Heart right ventricle (tissue), 16 donors: ENCODE data around the gene PDE6A. TPM values are rescaled to one million over a fixed set of nuclear protein-coding genes. Genes with fewer than 3 reads are reported as not detected.

Source experiments
- ATAC-seq, 8 donors: fragments of 200-7000 bp; cut with Tn5 transposase; one replicate each; pipeline ENCODE4 v1.9.1; 2020; ENCODE audit warnings: mild to moderate bottlenecking in 8 of 8, moderate library complexity in 8 of 8, moderate number of reproducible peaks in 1 of 8
- DNase-seq, 2 donors: peaks; one replicate each; pipeline ENCODE4 v3.0.0-alpha.2; 2020
- H3K27ac ChIP-seq, 10 donors: fragments of 200-600 bp; sonication (generic) in 2 of 10; one replicate each; pipeline versions ENCODE4 v1.5.0 to v1.8.0; 2020 to 2022; ENCODE audit warnings: mild to moderate bottlenecking in 3 of 10
- H3K27me3 ChIP-seq, 7 donors: fragments of 200-600 bp; one replicate each; pipeline ENCODE4 v1.8.0; 2021 to 2022; ENCODE audit warnings: mild to moderate bottlenecking in 2 of 7
- H3K36me3 ChIP-seq, 9 donors: fragments of 200-600 bp; sonication (generic) in 1 of 9; one replicate each; pipeline versions ENCODE4 v1.5.0 to v1.8.0; 2020 to 2022; ENCODE audit warnings: mild to moderate bottlenecking in 2 of 9
- H3K4me1 ChIP-seq, 9 donors: fragments of 200-600 bp; sonication (generic) in 1 of 9; one replicate each; pipeline versions ENCODE4 v1.5.0 to v1.8.0; 2020 to 2022; ENCODE audit warnings: mild to moderate bottlenecking in 4 of 9
- H3K4me3 ChIP-seq, 10 donors: fragments of 200-600 bp; sonication (generic) in 2 of 10; one replicate each; pipeline versions ENCODE4 v1.5.0 to v1.8.0; 2020 to 2022; ENCODE audit warnings: mild to moderate bottlenecking in 7 of 10, moderate library complexity in 2 of 10
- H3K9me3 ChIP-seq, 11 donors: fragments of 200-600 bp in 10 of 11; sonication (generic) in 2 of 11; one replicate each; pipeline versions ENCODE4 v1.5.0 to v1.8.0; 2013 to 2022; ENCODE audit warnings: mild to moderate bottlenecking in 2 of 11, control low read depth in 1 of 11, moderate library complexity in 1 of 11
- WGBS, 2 donors: extraction: QIAGEN DNeasy Blood & Tissue Kit; methylation state at CpG; one replicate each; pipeline ENCODE4 v1.1.7; 2013; ENCODE audit warnings: inconsistent platforms in 1 of 2; 5-methylcytosine and 5-hydroxymethylcytosine counted together
- intact Hi-C, 10 donors: fragments of 100-400 bp; cut with DNase I; formaldehyde crosslinking; loops; one replicate each; pipeline versions ENCODE4 v1.11.1 to v1.14.2; 2022
- polyA plus RNA-seq, 2 donors: library from polyadenylated mRNA; stranded (reverse); fragments of 200-250 nt; gene quantifications; one replicate each; pipeline ENCODE4 v1.2.3, GENCODE V29; 2013
- total RNA-seq, 10 donors: library from RNA; stranded (reverse); fragmentation: NEBNext Ultra II Directional in 3 of 10; extraction: Animal tissue kit (Norgen Biotek cat#: 25700) in 3 of 10; gene quantifications; one replicate each; pipeline versions ENCODE4 v1.2.1 to v1.2.4, GENCODE V29; 2021 to 2023
- TF ChIP-seq, protein P1 (sequence below), 9 donors: fragments of 200-600 bp; sonication (generic) in 2 of 9; IDR thresholded peaks; one replicate each; pipeline versions ENCODE4 v1.5.0 to v1.8.0; 2021 to 2022; ENCODE audit warnings: antibody characterized with exemption in 9 of 9, mild to moderate bottlenecking in 5 of 9, moderate library complexity in 1 of 9
- donor health status: Arrhythmogenic right ventricular cardiomyopathy.
- donor health status: ischemic (EF 13 %, LVEDD 7.1; RV severe dilation, severe dysfunction).
- donor health status: healthy with polysubstance abuse.
- donor health status: DM: no; HTN: yes; CAD: no.
- donor health status: DM: no; HTN: no; CAD: no.
- donor health status: ischemic (EF 25% LVEDD 6.9; RV normal size, moderate dysfunction).
- donor health status: ischemic (EF 25% LVEDD 5.7; RV mildly dilated, moderate dysfunction).
- donor health status: healthy.
- donor health status: DM: yes; HTN: yes; CAD: no.
- donor health status: Ischemic cardiomyopathy.
- donor health status: ischemic (EF 35%, LVEDD 5.7; RV mildly dilated, moderate dysfunction).
- donor health status: nonischemic (EF 11% LVEDD 7.7; RV severe dilation, severe dysfunction).
- donor health status: DM: yes; HTN: yes; CAD: no.
- donor health status: PGD.
- donor health status: ischemic (EF 29% LVEDD 5.4; RV normal size, mild dysfunction).
- donor health status: nonischemic (EF 23%, LVEDD 6.1; RV moderate dilation, normal function).

The PDE6A gene
- total and polyA plus RNA-seq, 12 donors, result 0.06 to 0.28 (median 0.17) TPM; not detected in 5

DNA sequence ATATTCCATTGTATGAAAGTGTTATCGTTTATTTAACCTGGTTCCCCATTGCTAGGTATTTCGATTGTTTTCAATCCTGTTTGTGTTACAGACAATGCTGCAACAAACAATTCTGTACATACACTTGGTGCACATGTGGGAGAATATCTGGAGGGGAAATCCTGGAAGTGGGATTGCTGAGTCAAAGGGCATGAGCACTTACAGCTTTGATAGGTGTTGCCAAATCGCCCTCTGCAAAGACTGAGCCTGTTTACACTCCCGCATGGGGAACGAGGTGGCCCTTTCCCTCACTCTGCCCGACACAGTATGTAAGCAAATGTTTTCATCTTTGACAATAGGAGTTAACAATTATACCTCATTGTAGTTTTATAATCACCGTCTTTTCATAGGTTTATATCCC, 66.2 kb downstream of the PDE6A start:
- Histone ChIP-seq H3K4me3 (no peak overlapping the region), H3K9me3 (no peaks in the 10 kb centered on the region), H3K27me3 (no peaks in the 10 kb centered on the region), H3K4me1 (peaks cover 0 to 14% (median 0%) of the 10 kb centered on the region in 9 donors), H3K36me3 (no peaks in the 10 kb centered on the region), H3K27ac (no peak overlapping the region)
- peak in 3 of 8 donors; percentile 17 to 52 (median 50) for ATAC-seq
- TF ChIP-seq, protein P1, sequence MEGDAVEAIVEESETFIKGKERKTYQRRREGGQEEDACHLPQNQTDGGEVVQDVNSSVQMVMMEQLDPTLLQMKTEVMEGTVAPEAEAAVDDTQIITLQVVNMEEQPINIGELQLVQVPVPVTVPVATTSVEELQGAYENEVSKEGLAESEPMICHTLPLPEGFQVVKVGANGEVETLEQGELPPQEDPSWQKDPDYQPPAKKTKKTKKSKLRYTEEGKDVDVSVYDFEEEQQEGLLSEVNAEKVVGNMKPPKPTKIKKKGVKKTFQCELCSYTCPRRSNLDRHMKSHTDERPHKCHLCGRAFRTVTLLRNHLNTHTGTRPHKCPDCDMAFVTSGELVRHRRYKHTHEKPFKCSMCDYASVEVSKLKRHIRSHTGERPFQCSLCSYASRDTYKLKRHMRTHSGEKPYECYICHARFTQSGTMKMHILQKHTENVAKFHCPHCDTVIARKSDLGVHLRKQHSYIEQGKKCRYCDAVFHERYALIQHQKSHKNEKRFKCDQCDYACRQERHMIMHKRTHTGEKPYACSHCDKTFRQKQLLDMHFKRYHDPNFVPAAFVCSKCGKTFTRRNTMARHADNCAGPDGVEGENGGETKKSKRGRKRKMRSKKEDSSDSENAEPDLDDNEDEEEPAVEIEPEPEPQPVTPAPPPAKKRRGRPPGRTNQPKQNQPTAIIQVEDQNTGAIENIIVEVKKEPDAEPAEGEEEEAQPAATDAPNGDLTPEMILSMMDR (IDR thresholded peaks at IDR 0.05), result no peak
- DNase-seq, result no peak
- 52 to 54% methylated on average over 7 of the region's 7 CpGs for WGBS, 2 donors
- intact Hi-C loops, result no loop called here

DNA sequence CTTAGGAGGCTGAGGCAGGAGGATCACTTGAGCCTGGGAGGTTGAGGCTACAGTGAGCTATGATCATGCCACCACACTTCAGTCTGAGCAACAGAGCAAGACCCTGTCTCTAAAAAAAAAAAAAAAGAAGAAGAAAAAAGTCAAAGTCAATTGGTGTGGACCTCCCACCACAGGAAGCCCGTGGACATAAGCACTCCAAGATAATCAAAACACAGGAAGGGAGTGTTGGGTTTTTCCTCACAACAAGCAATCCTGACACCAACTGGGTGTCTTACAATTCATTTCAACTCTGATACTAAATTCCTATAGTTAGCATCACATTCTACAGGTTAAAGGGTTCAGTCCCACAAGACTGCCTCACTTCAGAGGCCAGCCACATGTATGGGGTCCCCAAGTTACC, 70.7 kb downstream of the PDE6A start:
- Histone ChIP-seq H3K36me3 (no peaks in the 10 kb centered on the region), H3K9me3 (no peaks in the 10 kb centered on the region), H3K4me3 (no peak overlapping the region), H3K4me1 (peaks cover 0 to 30% (median 8%) of the 10 kb centered on the region in 9 donors), H3K27ac (no peak overlapping the region), H3K27me3 (no peaks in the 10 kb centered on the region)
- intact Hi-C loops, result no loop called here
- DNase-seq (no peak), ATAC-seq (no peak)
- TF ChIP-seq, protein P1 (IDR thresholded peaks at IDR 0.05), result no peak
- WGBS, 2 donors, result 31 to 68% methylated on average over 1 of the region's 1 CpG

DNA sequence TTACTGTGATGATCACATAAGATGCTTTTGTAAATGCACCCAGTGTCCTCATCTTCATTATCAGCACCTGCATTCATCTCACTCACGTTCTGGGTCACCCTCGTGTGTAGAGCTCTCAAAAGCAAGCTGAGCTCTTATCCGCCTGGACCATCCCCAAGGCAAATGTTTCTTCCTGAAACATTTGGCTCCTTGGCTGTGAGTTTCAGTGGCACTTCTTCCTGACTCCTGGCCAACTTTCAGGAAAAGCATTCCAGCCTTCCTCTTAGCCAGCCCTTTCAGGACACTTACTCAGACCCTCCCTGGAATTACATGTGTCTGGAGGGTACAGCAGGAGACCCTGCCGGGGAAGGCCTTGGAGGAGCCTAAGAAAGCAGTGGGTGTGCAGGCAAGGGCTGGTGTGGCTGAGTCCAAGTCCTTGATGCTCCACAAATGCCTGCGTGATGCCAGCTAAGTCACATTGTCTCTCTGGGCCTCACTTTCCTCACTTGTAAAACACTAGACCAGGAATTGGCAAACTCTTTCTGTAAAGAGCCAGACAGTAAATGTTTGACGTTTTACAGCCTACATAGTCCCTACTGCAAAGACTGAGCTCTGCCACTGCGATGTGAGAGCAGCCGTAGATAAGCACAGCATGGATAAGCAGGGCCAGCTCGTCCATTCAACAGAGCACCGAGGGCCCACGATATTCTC, 72.1 kb downstream of the PDE6A start:
- Histone ChIP-seq H3K36me3 (no peaks in the 10 kb centered on the region), H3K9me3 (no peaks in the 10 kb centered on the region), H3K27ac (peak overlapping the region in 1 of 10 donors; percentile 1), H3K4me1 (peaks cover 0 to 18% (median 8%) of the 10 kb centered on the region in 9 donors), H3K27me3 (no peaks in the 10 kb centered on the region), H3K4me3 (no peak overlapping the region)
- ATAC-seq (peak in 6 of 8 donors; percentile 56 to 84 (median 73)), DNase-seq (no peak)
- TF ChIP-seq, protein P1 (IDR thresholded peaks at IDR 0.05), result no peak
- 34 to 39% methylated on average over 11 of the region's 11 CpGs for WGBS, 2 donors
- intact Hi-C loops, result no loop called here

DNA sequence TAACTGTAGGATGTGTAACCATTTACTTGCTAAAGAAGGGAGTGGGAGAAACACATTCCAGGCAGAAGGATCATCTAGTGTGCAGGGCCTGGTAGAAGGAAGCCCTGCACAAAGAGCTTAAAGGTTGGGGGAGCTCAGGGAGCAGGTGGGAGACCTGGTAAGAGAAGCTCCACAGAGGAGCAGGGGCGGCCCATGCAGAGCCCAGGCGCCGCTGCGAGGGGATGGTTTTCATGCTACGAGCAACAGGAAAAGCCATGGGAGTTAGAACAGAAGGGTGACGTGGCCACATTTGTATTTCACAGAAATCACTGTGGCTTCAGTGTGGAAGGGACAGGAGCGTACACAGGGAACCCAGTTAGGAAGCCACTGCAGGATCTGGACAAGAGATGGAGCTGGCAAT, 73.1 kb downstream of the PDE6A start:
- TF ChIP-seq, protein P1 (IDR thresholded peaks at IDR 0.05), result no peak

More for the DNA sequence above, 73.1 kb downstream of the PDE6A start:
- H3K9me3 ChIP-seq, result no peaks in the 10 kb centered on the region
- intact Hi-C loops, result no loop called here
- H3K27ac ChIP-seq, result no peak overlapping the region
- no peak overlapping the region for H3K4me3 ChIP-seq
- H3K36me3 ChIP-seq, result no peaks in the 10 kb centered on the region
- no peak for ATAC-seq
- DNase-seq, result no peak
- no peaks in the 10 kb centered on the region for H3K27me3 ChIP-seq
- WGBS, 2 donors, result 93 to 96% methylated on average over 7 of the region's 7 CpGs
- peaks cover 0 to 18% (median 8%) of the 10 kb centered on the region in 9 donors for H3K4me1 ChIP-seq
